GM18867 (cell line): ENCODE data around the gene PCBP3.

Experiments
- ATAC-seq: cut with Tn5 transposase; IDR thresholded peaks from one replicate; pipeline ENCODE4 v1.9.1; 2021; ENCODE audit warnings: mild to moderate bottlenecking, moderate library complexity; ENCODE audit not compliant: unreplicated experiment

PCBP3 gene

DNA sequence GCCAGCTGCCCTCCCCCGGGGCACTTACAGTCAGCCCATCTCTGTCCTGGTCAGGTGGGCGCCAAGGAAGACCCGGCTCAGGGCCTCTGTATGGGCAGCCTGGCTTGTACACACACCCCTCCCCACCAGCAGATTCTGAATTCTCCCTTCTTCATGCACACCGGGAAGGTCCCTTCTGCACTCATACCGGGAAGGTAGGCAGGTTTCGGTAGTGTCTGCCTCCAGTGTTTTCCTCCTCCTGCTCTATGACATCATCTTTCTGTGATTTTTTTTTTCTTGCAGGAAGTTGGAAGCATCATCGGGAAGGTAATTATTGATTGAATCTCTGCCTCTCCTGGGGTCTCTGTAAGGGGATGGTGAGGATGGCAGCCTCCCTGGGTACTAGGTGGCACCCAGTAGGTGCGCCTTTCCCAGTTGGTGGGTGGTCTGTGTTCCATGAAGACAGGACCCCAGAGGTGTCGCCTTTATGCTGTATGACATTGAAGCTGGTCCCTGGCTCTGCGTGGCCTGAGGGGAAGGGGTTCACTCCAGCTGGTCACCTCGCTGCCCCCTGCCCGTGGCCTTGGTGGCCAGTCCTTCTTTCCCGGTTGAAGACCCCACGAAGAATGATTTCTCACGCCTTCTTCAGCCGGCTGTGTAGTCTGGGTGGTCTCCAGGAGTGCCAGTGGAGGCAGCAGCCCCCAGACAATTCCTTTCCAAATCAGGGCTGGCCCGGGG lies 255.9 kb downstream of the PCBP3 start:
- ATAC-seq = no peak

DNA sequence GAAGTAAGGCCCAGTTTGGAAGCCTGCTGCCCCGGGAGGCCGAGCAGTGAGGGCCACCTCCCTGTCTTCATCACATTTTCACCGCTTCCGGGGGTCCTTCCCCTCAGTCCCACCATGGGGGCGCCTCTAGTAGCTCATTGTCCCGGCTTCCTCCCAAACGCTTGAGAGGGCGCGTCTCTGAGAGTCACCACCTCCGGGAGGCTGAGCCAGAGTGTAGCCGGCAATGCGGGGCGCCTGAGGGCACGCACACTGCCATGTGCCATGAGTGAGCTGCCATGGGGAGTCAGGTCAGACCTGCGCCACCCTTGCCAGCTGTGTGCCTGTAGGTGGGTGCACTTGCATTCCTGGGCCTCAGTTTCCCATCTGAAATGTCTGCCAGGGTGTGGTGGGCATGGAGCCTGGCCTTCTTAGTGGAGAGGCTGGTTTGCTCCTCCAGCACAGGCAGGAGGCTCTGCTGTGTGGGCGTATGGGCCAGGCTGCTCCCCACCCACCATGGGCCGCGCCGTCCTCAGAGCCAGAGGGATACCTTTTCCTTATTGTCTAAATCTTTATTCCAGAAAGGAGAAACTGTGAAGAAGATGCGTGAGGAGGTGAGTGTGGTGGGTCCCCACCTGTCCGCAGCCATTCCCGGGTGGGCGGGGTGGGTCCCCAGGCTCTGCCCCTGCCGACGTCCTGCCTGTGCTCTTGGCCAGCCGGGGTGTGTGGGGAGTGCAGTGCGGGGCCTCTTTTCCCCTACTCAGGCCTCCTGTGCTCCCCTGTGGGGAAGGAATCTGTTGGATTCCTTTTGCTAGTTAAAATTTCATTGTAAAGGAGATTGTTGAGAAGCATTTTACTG lies 256.7 kb downstream of the PCBP3 start:
- no peak for ATAC-seq

DNA sequence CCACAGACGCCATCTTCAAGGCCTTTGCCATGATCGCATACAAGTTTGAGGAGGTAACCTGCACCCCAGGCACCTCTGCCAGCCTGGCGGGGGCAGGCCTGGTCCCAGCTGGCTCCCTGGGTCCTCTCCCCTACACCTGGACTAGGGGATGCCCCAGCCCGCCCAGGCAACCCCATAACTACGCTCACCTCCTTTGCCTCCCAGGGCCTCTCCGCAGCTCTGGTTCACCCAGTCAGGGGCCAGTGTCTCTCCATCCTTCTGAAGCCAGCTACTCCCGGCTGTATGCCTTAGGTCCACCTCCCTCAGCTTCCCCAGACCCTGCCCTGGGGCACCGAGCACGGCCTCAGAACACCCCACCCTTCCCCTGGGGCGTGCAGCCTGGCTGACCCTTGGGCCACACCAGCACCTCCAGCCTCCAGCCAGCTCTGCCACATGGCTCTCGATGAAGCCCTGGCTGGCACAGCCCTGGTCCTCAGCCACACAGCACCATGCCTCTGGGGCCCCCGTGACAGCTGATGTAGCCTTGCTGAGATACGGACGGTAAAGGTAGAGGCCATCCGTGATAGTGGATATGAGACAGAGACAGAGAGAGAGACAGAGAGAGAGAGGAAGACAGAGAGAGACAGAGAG lies 257.7 kb downstream of the PCBP3 start:
- ATAC-seq = no peak

DNA sequence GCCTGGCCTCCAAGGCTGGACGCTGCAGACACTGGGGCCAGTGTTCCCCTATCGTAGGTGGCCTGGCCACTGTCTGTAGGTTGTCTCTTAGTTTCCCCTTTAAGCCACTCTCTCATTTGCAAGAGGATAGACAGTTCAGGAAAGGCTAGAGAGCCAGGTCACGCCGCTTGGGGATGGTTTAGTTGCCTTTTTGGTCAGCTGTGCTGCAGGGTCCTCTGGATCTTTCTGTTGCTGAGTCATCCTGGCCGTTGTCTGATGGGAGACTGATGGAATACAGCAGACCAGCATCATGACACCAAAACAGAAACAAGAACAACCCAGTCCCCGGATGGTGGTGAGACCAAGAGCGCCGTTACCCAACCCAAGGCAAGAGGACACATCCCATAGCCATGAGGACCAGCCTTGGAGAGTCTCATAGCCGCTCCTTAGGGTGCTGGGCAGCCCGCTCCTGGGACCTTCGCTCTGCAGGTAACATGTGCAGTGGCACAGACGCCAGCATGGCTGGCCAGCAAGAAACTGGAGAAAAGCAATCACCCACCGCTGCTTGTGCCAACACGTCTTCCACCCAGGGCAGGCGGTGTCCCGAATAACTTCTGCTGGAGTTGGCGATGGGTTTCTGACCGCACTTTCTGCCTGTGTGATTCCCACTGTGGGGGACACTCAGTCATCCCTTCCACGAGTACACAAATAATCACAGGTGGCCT lies 258.9 kb downstream of the PCBP3 start:
- ATAC-seq = no peak

DNA sequence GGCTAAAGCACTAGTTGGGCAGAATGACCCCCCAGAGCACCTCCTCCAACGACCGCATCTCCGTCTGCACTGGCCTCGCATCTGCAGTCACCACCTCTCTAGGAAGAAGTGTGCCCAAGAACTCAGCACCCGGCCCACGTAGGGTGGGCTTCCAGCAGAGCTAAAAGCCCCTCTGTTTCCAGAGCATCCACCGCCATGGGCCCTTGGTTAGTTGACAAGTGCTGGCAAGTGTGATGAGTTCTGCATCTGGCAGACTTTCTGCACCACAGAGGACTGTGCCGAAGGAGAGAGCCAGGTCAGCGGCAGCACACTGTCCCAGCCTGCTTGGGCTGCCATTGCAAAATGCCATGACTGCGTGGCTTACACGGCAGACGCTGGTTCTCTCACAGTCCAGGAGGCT lies 261.7 kb downstream of the PCBP3 start:
- no peak for ATAC-seq

DNA sequence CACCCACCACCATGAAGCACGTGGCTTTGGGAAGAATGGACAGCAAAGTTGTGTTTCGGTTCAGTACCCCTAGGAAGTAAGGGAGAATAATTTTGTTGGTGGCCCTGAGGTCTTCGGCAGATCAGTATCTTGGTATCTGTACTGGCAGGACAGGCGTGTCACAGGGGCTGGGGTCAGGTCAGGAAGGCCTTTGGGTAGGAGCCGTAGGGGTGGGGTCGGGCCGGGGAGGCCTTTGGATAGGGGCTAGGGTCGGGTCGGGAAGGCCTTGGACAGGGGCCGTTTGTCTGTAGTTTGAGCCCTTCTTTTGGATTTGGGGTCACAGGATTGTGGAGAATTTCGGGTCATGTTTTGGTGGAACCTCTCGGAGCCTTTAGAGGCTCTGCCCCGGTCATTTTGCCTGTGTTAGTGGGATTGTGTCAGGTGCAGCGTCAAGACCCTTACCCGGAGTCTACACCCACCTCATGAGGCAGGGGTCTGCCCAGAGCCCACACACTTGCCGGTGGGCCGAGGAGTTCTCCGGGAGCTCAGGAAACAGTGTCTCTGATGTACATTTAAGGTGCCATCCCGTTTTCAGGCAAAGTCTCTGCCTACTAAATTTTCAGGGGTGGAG lies 262.8 kb downstream of the PCBP3 start:
- ATAC-seq = no peak

DNA sequence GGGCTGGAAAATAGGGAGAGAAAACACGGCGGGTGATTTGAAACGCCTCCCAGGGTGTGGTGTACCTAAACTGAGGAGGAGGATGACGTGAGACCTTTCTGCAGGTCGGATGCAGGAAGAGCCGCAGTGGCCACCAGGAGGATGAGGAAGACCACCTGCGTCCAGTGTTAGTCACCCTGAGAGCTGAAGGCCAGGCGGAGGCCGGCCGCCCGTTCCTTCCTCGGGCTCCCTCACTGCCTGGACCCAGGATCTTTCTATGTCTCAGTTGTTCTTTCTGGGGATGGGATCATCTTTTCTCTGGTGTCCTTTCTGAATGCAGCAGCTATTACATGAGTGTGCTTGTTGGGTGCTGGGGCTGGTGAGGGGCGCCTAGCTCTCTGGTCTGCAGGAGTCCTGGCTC lies 263.3 kb downstream of the PCBP3 start:
- no peak for ATAC-seq

DNA sequence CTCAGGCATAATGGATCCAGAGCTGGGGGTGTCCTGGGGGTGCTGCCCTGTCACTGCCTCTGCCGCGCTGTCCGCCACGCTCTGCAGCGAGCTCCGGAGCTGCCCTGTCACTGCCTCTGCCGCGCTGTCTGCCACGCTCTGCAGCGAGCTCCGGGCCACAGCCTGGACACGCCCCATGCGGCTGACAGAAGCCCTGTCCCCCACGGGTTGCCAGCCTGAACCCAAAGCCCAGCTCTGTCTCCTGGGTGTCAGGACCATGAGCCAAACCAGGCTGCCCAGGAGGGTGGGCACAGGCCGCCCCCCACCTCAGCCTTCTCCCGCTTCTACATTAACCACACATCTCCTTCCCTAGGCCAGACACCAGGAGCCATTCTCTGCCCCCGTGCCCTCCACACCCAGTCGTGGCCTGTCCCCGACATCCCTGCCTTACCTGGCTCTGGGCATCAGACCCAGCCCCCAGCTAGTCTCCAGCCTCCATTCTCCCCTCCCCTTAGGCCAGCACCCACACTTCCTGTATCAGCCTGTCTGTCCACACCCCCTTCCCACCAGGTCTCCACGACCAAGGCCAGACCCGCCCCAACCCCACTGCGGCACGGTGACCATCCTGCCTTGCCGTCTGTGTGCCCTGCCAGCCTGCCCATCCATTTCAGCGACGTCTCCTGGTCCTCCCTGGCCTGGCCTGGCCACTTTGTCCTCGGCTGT lies 265.2 kb downstream of the PCBP3 start:
- ATAC-seq = no peak

DNA sequence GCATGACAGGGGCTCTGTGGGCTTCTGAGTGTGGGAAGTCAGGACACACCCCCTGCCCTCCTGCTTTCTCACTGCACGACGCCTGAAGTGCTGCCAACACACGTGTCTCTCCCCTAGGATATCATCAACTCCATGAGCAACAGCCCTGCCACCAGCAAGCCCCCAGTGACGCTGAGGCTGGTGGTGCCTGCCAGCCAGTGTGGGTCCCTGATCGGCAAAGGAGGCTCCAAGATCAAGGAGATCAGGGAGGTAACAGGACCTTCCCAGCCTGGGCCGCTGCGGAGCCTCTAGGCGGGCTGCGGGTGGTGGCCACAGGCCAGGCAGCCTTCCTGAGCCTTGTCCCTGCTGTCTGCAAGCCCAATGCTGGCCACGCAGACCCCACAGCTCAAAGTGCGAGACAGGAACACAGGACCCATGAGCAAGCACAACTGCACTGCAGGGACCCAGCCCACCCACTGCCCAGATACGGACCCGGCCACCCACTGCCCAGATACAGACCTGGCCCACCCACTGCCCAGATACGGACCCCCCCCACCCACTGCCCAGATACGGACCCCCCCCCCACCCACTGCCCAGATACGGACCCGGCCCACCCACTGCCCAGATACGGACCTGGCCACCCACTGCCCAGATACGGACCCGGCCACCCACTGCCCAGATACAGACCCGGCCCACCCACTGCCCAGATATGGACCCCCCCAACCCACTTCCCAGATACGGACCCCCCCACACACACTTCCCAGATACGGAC lies 265.9 kb downstream of the PCBP3 start:
- no peak for ATAC-seq

DNA sequence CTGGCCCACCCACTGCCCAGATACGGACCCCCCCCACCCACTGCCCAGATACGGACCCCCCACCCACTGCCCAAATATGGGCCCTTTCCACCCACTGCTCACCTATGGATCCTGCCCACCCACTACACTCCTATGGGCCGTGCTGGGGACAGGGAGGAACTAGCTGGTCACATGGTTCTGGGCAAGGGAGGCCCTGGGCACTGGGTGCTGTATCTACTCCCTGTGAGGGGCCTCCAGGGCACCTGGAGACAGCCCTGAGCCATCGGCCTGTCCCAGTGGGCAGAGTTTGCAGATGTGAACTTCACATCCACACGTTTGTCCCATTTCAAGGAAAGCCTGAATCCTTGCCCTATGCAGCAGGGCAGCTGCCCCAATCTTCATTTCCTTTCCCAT lies 266.6 kb downstream of the PCBP3 start:
- no peak for ATAC-seq

DNA sequence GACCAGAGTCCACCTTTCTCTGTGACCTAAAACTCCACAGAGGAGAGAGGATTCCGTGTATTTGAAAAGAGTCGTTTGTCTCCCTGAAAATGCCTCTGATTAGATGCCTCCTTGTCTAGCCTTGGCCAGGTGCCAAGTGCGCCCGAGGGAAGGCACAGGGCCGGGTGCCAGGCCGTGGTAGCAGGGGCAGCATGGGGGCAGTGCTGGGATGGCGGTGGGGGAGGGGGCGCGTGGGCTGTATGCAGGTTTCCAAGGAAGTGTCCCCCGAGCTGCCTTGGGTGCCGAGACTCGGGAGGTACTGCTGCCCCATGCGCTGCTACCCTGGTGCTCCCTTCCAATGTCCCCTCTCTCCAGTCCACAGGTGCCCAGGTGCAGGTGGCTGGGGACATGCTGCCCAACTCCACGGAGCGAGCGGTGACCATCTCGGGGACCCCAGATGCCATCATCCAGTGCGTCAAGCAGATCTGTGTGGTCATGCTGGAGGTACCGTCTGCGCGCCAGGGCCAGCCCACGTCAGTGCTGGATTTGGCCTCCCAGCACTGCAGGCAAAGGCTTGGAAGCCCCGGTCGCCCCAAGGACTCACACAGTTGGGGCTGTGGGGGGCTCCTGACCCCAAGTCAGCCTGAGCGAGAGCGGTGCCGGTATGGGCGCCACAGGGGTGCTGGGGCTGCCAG lies 267.2 kb downstream of the PCBP3 start:
- ATAC-seq = no peak

DNA sequence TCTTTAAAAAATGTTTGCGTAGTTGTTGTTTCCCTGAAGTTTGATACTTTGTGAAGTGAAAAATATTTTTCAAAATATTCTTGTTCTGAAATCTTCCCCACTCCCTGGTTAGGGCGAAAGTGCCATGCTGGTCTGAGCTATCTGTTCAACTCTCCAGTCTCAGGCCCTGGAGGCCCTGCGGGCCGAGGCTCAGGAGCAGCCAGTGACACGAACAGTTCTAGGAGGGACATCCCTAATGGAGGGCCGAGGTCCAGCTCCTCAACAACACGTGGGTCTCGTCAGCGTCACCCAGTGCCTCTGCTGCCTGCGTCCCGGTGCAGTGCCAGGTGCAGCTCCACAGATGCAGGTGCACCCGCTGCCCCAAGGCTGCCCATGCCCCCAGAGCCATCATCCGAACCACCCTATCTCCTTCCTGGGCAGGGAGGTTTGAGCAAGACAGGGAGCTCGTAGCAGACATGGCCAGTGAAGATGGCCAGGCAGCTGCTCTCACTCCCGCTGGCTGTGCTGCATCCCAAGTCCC lies 268.3 kb downstream of the PCBP3 start:
- no peak for ATAC-seq

DNA sequence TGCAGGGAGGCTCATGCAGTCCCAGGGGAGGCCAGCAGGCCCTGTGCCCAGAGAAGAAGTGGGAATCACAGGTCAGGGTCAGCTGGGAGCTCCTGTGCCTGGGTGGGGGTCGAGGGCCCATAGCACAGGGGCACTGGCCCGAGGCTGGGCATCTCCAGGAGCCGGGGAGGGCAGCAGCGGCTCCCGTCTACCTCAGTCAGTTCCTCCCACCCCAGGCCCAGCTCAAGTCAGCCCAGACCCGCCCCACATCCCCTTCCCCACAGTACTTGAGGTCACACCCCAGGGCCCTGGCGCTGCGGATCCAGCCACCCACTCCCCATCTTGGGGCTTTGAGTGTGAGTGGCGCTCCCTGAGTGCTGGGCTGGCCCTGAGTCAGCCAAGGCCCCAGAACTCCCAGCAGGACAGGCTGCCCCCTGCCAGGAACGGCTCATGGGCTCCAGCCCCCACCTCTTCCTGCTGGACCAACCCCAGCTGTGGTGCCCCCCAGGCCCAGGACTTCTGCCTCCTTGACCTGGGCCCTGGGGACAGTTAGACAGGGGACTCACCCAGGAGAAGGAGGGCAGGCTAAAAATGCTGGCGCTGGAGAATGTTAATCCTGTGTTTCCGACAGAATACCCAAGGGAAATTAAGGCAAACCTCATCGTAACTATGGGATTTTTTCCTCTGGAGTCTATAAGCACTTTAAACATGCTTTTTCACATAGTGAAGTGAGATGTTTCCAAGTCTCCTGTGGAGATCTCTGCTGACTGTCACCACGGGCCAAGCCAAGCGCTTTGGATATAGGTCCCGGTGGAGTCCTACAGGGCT lies 269.3 kb downstream of the PCBP3 start:
- no peak for ATAC-seq

DNA sequence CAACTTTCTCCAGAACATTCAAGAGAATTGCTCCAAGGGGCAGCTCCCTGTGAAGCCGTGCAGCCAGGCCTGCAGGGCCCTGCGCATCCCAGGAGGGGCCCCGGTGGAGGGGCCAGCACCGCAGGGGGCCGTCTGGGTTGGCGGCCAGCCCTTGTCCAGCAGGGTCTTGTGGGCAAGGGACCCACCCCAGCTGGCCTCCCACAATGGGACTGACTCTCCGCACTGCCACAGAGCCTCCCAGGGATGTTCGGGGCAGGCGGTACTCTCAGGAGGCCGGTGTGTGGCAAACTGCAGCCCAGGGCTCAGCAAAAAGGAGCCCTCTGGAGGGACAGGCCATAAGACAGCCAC lies 269.9 kb downstream of the PCBP3 start:
- no peak for ATAC-seq

DNA sequence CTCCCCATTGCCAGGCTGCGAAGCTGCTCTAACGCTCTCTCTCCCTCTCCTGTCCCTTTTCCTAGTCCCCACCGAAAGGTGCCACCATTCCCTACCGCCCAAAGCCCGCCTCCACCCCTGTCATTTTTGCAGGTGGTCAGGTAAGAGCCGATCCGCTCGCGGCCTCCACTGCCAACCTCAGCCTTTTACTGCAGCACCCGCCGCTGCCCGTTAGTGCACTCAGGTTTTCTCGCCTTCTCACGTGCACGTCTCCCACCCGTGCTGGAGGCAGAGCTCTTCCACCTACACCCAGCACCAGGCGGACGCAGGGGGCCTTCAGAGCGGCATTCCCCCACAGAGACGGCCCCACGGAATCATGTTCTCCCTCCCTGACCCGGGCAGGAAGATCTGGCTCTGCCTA lies 270.4 kb downstream of the PCBP3 start:
- no peak for ATAC-seq

DNA sequence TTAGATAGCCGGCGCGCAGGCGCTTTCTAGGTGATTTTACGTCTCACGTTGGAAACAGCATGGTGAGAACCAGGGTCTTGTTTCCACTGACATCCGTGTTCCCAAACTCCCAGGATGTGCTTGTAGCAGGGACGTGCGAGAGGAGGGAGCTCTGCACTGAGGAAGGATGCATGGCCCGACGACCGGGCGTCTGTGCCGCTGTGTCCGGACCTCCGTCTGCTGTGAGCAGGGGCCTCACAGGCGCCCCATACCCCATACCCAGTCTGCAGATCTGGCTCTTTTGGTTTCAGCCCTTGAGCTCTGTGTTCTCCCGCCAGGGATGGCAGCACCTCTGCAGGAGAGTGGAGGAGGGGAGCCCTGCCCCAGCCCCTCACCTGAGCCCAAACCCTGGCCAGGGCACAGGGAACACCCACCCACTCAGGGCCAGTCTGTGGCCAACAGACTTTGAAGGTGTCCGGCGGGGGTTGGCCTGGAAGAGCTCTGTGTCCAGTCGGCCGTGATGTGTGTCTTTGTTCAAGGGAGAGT lies 270.9 kb downstream of the PCBP3 start:
- ATAC-seq = no peak

DNA sequence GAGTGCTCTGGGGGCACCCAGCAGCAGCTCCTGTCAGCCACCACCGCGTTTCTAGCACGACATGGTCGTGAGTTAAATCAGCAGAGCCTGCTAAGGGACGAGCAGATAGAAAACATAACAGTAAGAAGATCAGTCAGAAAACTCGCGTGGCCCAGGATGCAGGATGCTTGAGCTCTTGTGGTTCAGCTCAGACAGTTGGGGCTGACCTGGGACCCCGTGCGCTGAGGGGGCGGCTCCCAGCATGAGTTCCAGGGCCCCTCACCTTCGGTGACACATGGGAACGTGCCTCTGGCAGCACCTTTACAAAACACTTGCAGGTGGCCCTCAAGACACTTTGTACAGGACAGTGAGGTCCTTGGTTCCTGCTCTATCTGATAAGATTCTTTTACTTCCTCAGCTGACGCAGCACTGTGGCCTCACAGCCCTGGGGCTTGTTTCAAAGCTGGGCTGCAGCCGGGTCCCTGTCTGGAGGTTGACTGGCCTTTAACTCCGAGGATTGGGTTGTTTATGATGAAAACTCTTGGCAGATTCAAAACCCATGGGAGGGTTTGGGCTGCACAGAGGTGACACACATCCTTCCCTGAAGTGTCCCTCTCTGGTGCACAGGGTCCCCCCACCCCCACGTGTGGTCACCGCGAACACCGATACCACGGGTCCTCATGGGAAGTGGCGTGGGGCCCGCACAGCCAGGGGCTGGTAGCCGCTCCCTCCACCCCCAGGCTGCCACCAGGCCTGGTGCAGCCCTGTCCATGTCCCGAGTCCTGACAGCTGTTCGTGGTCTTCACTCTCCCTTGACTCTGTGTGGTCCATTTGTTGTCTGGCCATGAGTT lies 272.7 kb downstream of the PCBP3 start:
- no peak for ATAC-seq
